HL-60/S4 (cell line): Measurements from ENCODE around the gene PAPOLA.

Experiments
- in situ Hi-C: fragments of 300-500 bp; cut with MboI; formaldehyde crosslinking; loops from 2 replicates; pipeline ENCODE4 v1.14.3; 2022; ENCODE audit warnings: low sequenced_read_pairs

Gene PAPOLA

DNA sequence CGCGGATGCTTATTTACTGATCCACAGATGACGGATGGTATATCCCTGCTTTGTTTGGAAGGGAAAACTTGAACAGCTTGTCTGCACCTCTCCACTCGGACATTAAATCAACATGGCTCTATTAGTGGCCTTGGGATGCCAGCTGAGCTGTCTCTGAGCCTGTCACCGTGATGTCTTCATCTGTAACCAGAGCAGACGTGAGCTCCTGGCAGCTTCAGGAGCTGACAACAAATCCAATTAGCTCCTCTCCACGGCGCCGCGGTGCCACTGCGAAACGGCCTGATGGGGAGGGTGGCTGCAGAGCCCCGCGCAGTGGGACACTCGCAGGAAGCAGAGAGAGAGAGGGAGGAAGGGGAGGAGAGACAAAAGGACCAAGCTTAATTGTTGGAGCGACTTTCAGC, 112.3 kb downstream of the PAPOLA start:
- in situ Hi-C loops: no loop called here

DNA sequence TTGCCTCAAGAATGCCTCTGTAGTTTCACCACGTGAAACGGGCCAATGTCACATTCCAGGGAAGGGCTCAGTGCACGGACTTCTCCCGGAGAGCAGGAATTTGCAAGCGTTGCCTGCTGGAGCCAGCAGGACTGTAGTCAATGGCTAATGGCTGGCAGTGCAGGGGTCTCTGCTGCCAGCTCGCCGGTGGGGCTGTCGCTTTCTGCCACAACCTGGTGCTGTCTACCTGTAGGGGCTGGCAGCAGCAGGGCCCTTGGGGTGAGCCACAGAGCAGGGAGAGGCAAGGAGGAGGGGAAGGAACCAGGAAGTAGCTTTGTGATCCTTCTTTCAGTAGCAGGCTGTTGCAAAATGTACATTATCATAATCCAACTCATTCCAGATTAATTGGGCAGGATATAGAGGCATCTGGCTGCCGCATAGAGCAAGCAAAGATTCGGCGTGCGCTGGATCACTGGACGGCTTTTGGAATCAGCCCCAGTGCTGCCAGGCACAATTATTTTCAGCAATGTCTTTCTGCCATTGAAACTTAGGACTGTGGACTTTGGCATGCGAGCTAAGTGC, 114.1 kb downstream of the PAPOLA start:
- in situ Hi-C loops: no loop called here
